ENCODE measurements around the gene BDNF. TPM values are rescaled to one million over a fixed set of nuclear protein-coding genes. Genes with fewer than 3 reads are reported as not detected.
"Not testable (repeated sequence)": the region's sequence is repeated elsewhere in the genome, so short reads cannot be mapped to it uniquely, and the experiment has no call there.

Gene BDNF
- total RNA-seq, 1 donor from 2014 or later = 4.3 TPM

GRCh38 chr11:27678242-27678641 lies 22.0 kb downstream of the BDNF start:
- no peak for DNase-seq
- TF ChIP-seq CTCF (IDR thresholded peaks at IDR 0.05) = no peak
- H3K27ac ChIP-seq = no peak overlapping the region
- H3K36me3 ChIP-seq = no peaks in the 10 kb centered on the region
- H3K4me1 ChIP-seq = no peaks in the 10 kb centered on the region
- H3K4me3 ChIP-seq = no peak overlapping the region
- ATAC-seq = no peak
- no peaks in the 10 kb centered on the region for H3K27me3 ChIP-seq
- no peaks in the 10 kb centered on the region for H3K9me3 ChIP-seq
- intact Hi-C loops (cut with DNase I) = no loop called here

GRCh38 chr11:27677108-27677507 lies 23.1 kb downstream of the BDNF start:
- intact Hi-C loops (cut with DNase I) = no loop called here
- no peaks in the 10 kb centered on the region for H3K9me3 ChIP-seq
- H3K27me3 ChIP-seq = no peaks in the 10 kb centered on the region
- H3K4me1 ChIP-seq = no peaks in the 10 kb centered on the region
- no peak overlapping the region for H3K4me3 ChIP-seq
- TF ChIP-seq CTCF (IDR thresholded peaks at IDR 0.05) = no peak
- H3K36me3 ChIP-seq = no peaks in the 10 kb centered on the region
- ATAC-seq = no peak
- H3K27ac ChIP-seq = no peak overlapping the region
- DNase-seq = no peak

- ATAC-seq = no peak
Observed at GRCh38 chr11:27673979-27674663, 26.1 kb downstream of the BDNF start.

GRCh38 chr11:27672836-27673464 lies 27.3 kb downstream of the BDNF start:
- Histone ChIP-seq H3K27me3 (no peaks in the 10 kb centered on the region), H3K36me3 (no peaks in the 10 kb centered on the region), H3K9me3 (no peaks in the 10 kb centered on the region), H3K27ac (no peak overlapping the region), H3K4me3 (no peak overlapping the region), H3K4me1 (no peaks in the 10 kb centered on the region)
- TF ChIP-seq CTCF (IDR thresholded peaks at IDR 0.05) = no peak
- intact Hi-C loops (cut with DNase I) = no loop called here
- ATAC-seq (no peak), DNase-seq (no peak)

More at GRCh38 chr11:27673979-27674663, 26.1 kb downstream of the BDNF start:
- H3K4me3 ChIP-seq = no peak overlapping the region
- no peaks in the 10 kb centered on the region for H3K27me3 ChIP-seq
- no peaks in the 10 kb centered on the region for H3K4me1 ChIP-seq
- no peaks in the 10 kb centered on the region for H3K9me3 ChIP-seq
- H3K27ac ChIP-seq = no peak overlapping the region
- no peaks in the 10 kb centered on the region for H3K36me3 ChIP-seq
- TF ChIP-seq CTCF (IDR thresholded peaks at IDR 0.05) = no peak
- DNase-seq = no peak
- intact Hi-C loops (cut with DNase I) = no loop called here

- H3K36me3 ChIP-seq; H3K4me3 ChIP-seq; H3K9me3 ChIP-seq; H3K27ac ChIP-seq; ATAC-seq; DNase-seq; H3K4me1 ChIP-seq; intact Hi-C loops (cut with DNase I); H3K27me3 ChIP-seq: not testable (repeated sequence)
Observed at GRCh38 chr11:27665508-27666101, 34.6 kb downstream of the BDNF start.

GRCh38 chr11:27663326-27663725 lies 36.9 kb downstream of the BDNF start:
- Histone ChIP-seq H3K27me3 (no peaks in the 10 kb centered on the region), H3K36me3 (no peaks in the 10 kb centered on the region), H3K27ac (no peak overlapping the region), H3K9me3 (no peaks in the 10 kb centered on the region), H3K4me1 (no peaks in the 10 kb centered on the region), H3K4me3 (no peak overlapping the region)
- DNase-seq (no peak), ATAC-seq (no peak)
- no peak for TF ChIP-seq CTCF (IDR thresholded peaks at IDR 0.05)
- intact Hi-C loops (cut with DNase I) = no loop called here

Data from upper lobe of right lung (tissue), 1 donor.